ENCODE measurements around the gene FAM162B. TPM values are rescaled to one million over a fixed set of nuclear protein-coding genes. Genes with fewer than 3 reads are reported as not detected.

The FAM162B gene
- polyA plus RNA-seq, 1 experiment = 6.4 TPM

GRCh38 chr6:116793224-116793623, 27.7 kb upstream of the FAM162B start:
- no peak for TF ChIP-seq CTCF (IDR thresholded peaks at IDR 0.05; ENCODE audit: insufficient read depth, low read depth, low read length)
- Histone ChIP-seq H3K36me3 (ENCODE audit: control insufficient read depth, insufficient read depth, low read length) (no peaks in the 10 kb centered on the region), H3K27me3 (ENCODE audit: control insufficient read depth, insufficient read depth, low read length) (no peaks in the 10 kb centered on the region; the same call in 1 of the 2 replicates), H3K4me3 (ENCODE audit: low read depth, low read length) (no peak overlapping the region)
- CTCF ChIA-PET = interaction anchor here (1.5 to 1.8 kb wide), 2 partner anchors 9 to 14 kb away, joined by 4 to 6 read pairs; no protein-coding TSS in a partner anchor
- no peak for DNase-seq (ENCODE audit: low read depth)
- POLR2A ChIA-PET = no interaction called here

- CTCF ChIA-PET = interaction anchor here (1.0 to 1.2 kb wide), 2 partner anchors 10 to 27 kb away, joined by 3 to 4 read pairs; no protein-coding TSS in a partner anchor
These were observed 18.3 kb upstream of the FAM162B start for GRCh38 chr6:116783852-116784251.

GRCh38 chr6:116779573-116780164, 14.2 kb upstream of the FAM162B start:
- Histone ChIP-seq H3K4me3 (ENCODE audit: low read depth, low read length) (no peak overlapping the region), H3K27me3 (ENCODE audit: control insufficient read depth, insufficient read depth, low read length) (no peaks in the 10 kb centered on the region), H3K36me3 (ENCODE audit: control insufficient read depth, insufficient read depth, low read length) (no peaks in the 10 kb centered on the region)
- CTCF ChIA-PET = interaction anchor here (1.0 to 2.8 kb wide), 4 partner anchors 11 to 68 kb away, joined by 3 to 12 read pairs (median 7); partner anchors contain the start of gene FAM162B
- POLR2A ChIA-PET = no interaction called here
- DNase-seq (ENCODE audit: low read depth) = no peak
- TF ChIP-seq CTCF (IDR thresholded peaks at IDR 0.05; ENCODE audit: insufficient read depth, low read depth, low read length) = peak; percentile 36

More at GRCh38 chr6:116783852-116784251, 18.3 kb upstream of the FAM162B start:
- Histone ChIP-seq H3K27me3 (ENCODE audit: control insufficient read depth, insufficient read depth, low read length) (no peaks in the 10 kb centered on the region), H3K36me3 (ENCODE audit: control insufficient read depth, insufficient read depth, low read length) (no peaks in the 10 kb centered on the region), H3K4me3 (ENCODE audit: low read depth, low read length) (no peak overlapping the region)
- POLR2A ChIA-PET = no interaction called here
- DNase-seq (ENCODE audit: low read depth) = no peak
- no peak for TF ChIP-seq CTCF (IDR thresholded peaks at IDR 0.05; ENCODE audit: insufficient read depth, low read depth, low read length)

GRCh38 chr6:116773886-116774285, 8.4 kb upstream of the FAM162B start:
- no peak overlapping the region for H3K4me3 ChIP-seq (ENCODE audit: low read depth, low read length)
- TF ChIP-seq CTCF (IDR thresholded peaks at IDR 0.05; ENCODE audit: insufficient read depth, low read depth, low read length) = no peak
- CTCF ChIA-PET = no interaction called here
- POLR2A ChIA-PET = no interaction called here
- H3K27me3 ChIP-seq (ENCODE audit: control insufficient read depth, insufficient read depth, low read length) = no peaks in the 10 kb centered on the region
- no peak for DNase-seq (ENCODE audit: low read depth)
- no peaks in the 10 kb centered on the region for H3K36me3 ChIP-seq (ENCODE audit: control insufficient read depth, insufficient read depth, low read length)

- POLR2A ChIA-PET = no interaction called here
- no peak for TF ChIP-seq CTCF (IDR thresholded peaks at IDR 0.05; ENCODE audit: insufficient read depth, low read depth, low read length)
- no peak for DNase-seq (ENCODE audit: low read depth)
- Histone ChIP-seq H3K27me3 (ENCODE audit: control insufficient read depth, insufficient read depth, low read length) (no peaks in the 10 kb centered on the region), H3K36me3 (ENCODE audit: control insufficient read depth, insufficient read depth, low read length) (no peaks in the 10 kb centered on the region), H3K4me3 (ENCODE audit: low read depth, low read length) (no peak overlapping the region)
- CTCF ChIA-PET = interaction anchor here (1.5 kb wide), 1 partner anchor 13 kb away, joined by 3 read pairs; no protein-coding TSS in a partner anchor
These were observed 6.9 kb upstream of the FAM162B start for GRCh38 chr6:116772450-116772849.

Measured in BJ (cell line).